Sigmoid colon (tissue), 4 donors: ENCODE results near the gene GREB1.

Experiments
- EP300 ChIP-seq, 4 donors: sonication (generic); formaldehyde crosslinking; IDR thresholded peaks; one replicate each; pipeline ENCODE4 v1.6.1; 2017; ENCODE audit warnings: antibody characterized with exemption in 4 of 4
- POLR2A ChIP-seq, 2 donors: fragments of 450-650 bp; IDR thresholded peaks; one replicate each; pipeline ENCODE4 v1.6.1; 2016; ENCODE audit warnings: antibody characterized with exemption in 2 of 2, mild to moderate bottlenecking in 2 of 2, moderate library complexity in 2 of 2
- POLR2AphosphoS5 ChIP-seq, 4 donors: sonication (generic); formaldehyde crosslinking; IDR thresholded peaks; one replicate each; pipeline ENCODE4 v1.6.1; 2017; ENCODE audit warnings: antibody characterized with exemption in 4 of 4
- TF ChIP-seq, protein P1 (sequence below), 4 experiments: fragments of 450-650 bp in 3 of 4; fragments of 200-600 bp in 1 of 4; IDR thresholded peaks; one replicate each; pipeline ENCODE4 v1.5.1; 2016 to 2019; ENCODE audit warnings: antibody characterized with exemption in 4 of 4, mild to moderate bottlenecking in 3 of 4, moderate library complexity in 2 of 4

- TF ChIP-seq, protein P1, sequence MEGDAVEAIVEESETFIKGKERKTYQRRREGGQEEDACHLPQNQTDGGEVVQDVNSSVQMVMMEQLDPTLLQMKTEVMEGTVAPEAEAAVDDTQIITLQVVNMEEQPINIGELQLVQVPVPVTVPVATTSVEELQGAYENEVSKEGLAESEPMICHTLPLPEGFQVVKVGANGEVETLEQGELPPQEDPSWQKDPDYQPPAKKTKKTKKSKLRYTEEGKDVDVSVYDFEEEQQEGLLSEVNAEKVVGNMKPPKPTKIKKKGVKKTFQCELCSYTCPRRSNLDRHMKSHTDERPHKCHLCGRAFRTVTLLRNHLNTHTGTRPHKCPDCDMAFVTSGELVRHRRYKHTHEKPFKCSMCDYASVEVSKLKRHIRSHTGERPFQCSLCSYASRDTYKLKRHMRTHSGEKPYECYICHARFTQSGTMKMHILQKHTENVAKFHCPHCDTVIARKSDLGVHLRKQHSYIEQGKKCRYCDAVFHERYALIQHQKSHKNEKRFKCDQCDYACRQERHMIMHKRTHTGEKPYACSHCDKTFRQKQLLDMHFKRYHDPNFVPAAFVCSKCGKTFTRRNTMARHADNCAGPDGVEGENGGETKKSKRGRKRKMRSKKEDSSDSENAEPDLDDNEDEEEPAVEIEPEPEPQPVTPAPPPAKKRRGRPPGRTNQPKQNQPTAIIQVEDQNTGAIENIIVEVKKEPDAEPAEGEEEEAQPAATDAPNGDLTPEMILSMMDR (IDR thresholded peaks at IDR 0.05): no peak
- TF ChIP-seq POLR2A (IDR thresholded peaks at IDR 0.05) (no peak), POLR2AphosphoS5 (IDR thresholded peaks at IDR 0.05) (no peak), EP300 (IDR thresholded peaks at IDR 0.05) (no peak)
Observed at GRCh38 chr2:11550302-11550701, 16.5 kb downstream of the GREB1 start.
